GM19043 (cell line): ENCODE results near the gene CTSH.
A peak's percentile ranks its signal among the peaks of the same experiment; 100 is the strongest.

Experiments used
- ATAC-seq: cut with Tn5 transposase; IDR thresholded peaks from one replicate; pipeline ENCODE4 v1.9.1; 2021; ENCODE audit warnings: low read depth; ENCODE audit not compliant: unreplicated experiment

Gene CTSH

GRCh38 chr15:78944669-78945407, at the start of gene CTSH:
Gene CTSH (minus strand): TSS chr15:78945046. CDS start chr15:78944981, 65 bp downstream.
- peak; percentile 59 for ATAC-seq

GRCh38 chr15:78993931-78994530, 49.2 kb upstream of the CTSH start:
- no peak for ATAC-seq

- no peak for ATAC-seq
Observed at GRCh38 chr15:78993257-78993930, 48.5 kb upstream of the CTSH start.

GRCh38 chr15:78992416-78993256, 47.8 kb upstream of the CTSH start:
- no peak for ATAC-seq

- ATAC-seq = no peak
Observed at GRCh38 chr15:78991879-78992278, 47.0 kb upstream of the CTSH start.

GRCh38 chr15:78991476-78991875, 46.6 kb upstream of the CTSH start:
- no peak for ATAC-seq

GRCh38 chr15:78990278-78990677, 45.4 kb upstream of the CTSH start:
- ATAC-seq = no peak

GRCh38 chr15:78989701-78990240, 44.9 kb upstream of the CTSH start:
- ATAC-seq = no peak

- ATAC-seq = peak; percentile 63
Observed at GRCh38 chr15:78988361-78988911, 43.6 kb upstream of the CTSH start.

GRCh38 chr15:78987556-78988360, 42.9 kb upstream of the CTSH start:
- ATAC-seq = no peak

- ATAC-seq = no peak
Observed at GRCh38 chr15:78985859-78986475, 41.1 kb upstream of the CTSH start.

GRCh38 chr15:78984041-78984440, 39.2 kb upstream of the CTSH start:
- no peak for ATAC-seq

GRCh38 chr15:78983146-78983918, 38.5 kb upstream of the CTSH start:
- no peak for ATAC-seq

- ATAC-seq = no peak
Observed at GRCh38 chr15:78982736-78983135, 37.9 kb upstream of the CTSH start.

- no peak for ATAC-seq
Observed at GRCh38 chr15:78981532-78982313, 36.9 kb upstream of the CTSH start.

GRCh38 chr15:78979456-78980320, 34.8 kb upstream of the CTSH start:
- no peak for ATAC-seq
